Body of pancreas (tissue), 4 donors: ENCODE data around the gene ACER2. TPM values are rescaled to one million over a fixed set of nuclear protein-coding genes. Genes with fewer than 3 reads are reported as not detected.

ENCODE experiments used
- ATAC-seq: fragments of 150-250 bp; one replicate; pipeline ENCODE4 v1.9.1; 2016
- DNase-seq, 4 donors: peaks; one replicate each; pipeline ENCODE4 v3.0.0-alpha.2; 2019
- H3K27ac ChIP-seq, 4 donors: fragments of 200-600 bp; sonication (generic); 1 replicate in 3 of 4; 2 replicates in 1 of 4; pipeline versions ENCODE4 v1.5.1 to v1.6.1; 2016 to 2019; ENCODE audit warnings: mild to moderate bottlenecking in 1 of 4, mixed read lengths in 1 of 4, moderate library complexity in 1 of 4
- H3K27me3 ChIP-seq, 2 donors: fragments of 200-600 bp; sonication (generic); one replicate each; pipeline ENCODE4 v1.6.0; 2016; ENCODE audit warnings: mild to moderate bottlenecking in 1 of 2
- H3K36me3 ChIP-seq, 2 donors: fragments of 200-600 bp; sonication (generic); replicated peaks in 1 of 2; 2 replicates each; pipeline ENCODE4 v1.5.1; 2016; ENCODE audit warnings: low read depth in 2 of 2; ENCODE audit not compliant: insufficient read depth in 1 of 2
- H3K4me1 ChIP-seq: fragments of 200-600 bp; sonication (generic); one replicate; pipeline ENCODE4 v1.6.0; 2016
- H3K4me3 ChIP-seq, 2 donors: fragments of 200-600 bp; sonication (generic); 1 replicate in 1 of 2; 2 replicates in 1 of 2; pipeline ENCODE4 v1.5.1; 2016 to 2019
- H3K9me3 ChIP-seq, 3 donors: fragments of 200-600 bp; sonication (generic); 1 replicate in 2 of 3; 2 replicates in 1 of 3; pipeline ENCODE4 v1.5.1; 2016
- CTCF ChIP-seq, 7 experiments: fragments of 450-650 bp in 4 of 7; fragments of 200-600 bp in 3 of 7; sonication (generic) in 3 of 7; IDR thresholded peaks; one replicate each; pipeline ENCODE4 v1.5.1; 2016 to 2019; ENCODE audit warnings: antibody characterized with exemption in 7 of 7
- POLR2A ChIP-seq, 3 donors: fragments of 450-650 bp; IDR thresholded peaks; one replicate each; pipeline ENCODE4 v1.6.1; 2016; ENCODE audit warnings: antibody characterized with exemption in 3 of 3, mild to moderate bottlenecking in 2 of 3
- WGBS, 2 donors: methylation state at CpG; one replicate each; pipeline ENCODE4 v1.1.5; 2017; 5-methylcytosine and 5-hydroxymethylcytosine counted together
- intact Hi-C: fragments of 100-400 bp; cut with DNase I; formaldehyde crosslinking; loops from one replicate; pipeline ENCODE4 v1.15.1; 2023
- total RNA-seq, 2 donors: library from RNA; depleted of rRNA; stranded (reverse); fragments of >200 nt; gene quantifications; one replicate each; pipeline ENCODE4 v1.1.0, GENCODE V29; 2016

ACER2 gene
- total RNA-seq, 2 donors from 2014 or later, result 5.3 to 8.0 TPM

- no peaks in the 10 kb centered on the region for H3K9me3 ChIP-seq
- no peak for TF ChIP-seq CTCF (IDR thresholded peaks at IDR 0.05)
- no peak for TF ChIP-seq POLR2A (IDR thresholded peaks at IDR 0.05)
- ATAC-seq (no peak), DNase-seq (no peak)
- 53 to 70% methylated on average over 6 of the region's 6 CpGs for WGBS, 2 donors
- no peak overlapping the region for H3K27ac ChIP-seq
- H3K4me1 ChIP-seq, result peaks cover 11% of the 10 kb centered on the region
- no peak overlapping the region for H3K4me3 ChIP-seq
- intact Hi-C loops, result no loop called here
- H3K27me3 ChIP-seq, result no peaks in the 10 kb centered on the region
- H3K36me3 ChIP-seq, result no peaks in the 10 kb centered on the region
Observed at GRCh38 chr9:19460243-19460642, 51.4 kb downstream of the ACER2 start.

- no peak for TF ChIP-seq POLR2A (IDR thresholded peaks at IDR 0.05)
- TF ChIP-seq CTCF (IDR thresholded peaks at IDR 0.05), result no peak
- Histone ChIP-seq H3K27me3 (no peaks in the 10 kb centered on the region), H3K27ac (no peak overlapping the region), H3K9me3 (no peaks in the 10 kb centered on the region), H3K4me3 (no peak overlapping the region), H3K4me1 (peaks cover 11% of the 10 kb centered on the region), H3K36me3 (no peaks in the 10 kb centered on the region)
- DNase-seq (no peak), ATAC-seq (no peak)
- intact Hi-C loops, result no loop called here
- 85 to 89% methylated on average over 25 to 26 of the region's 26 CpGs for WGBS, 2 donors
Observed at GRCh38 chr9:19461135-19461534, 52.3 kb downstream of the ACER2 start.

GRCh38 chr9:19464061-19464763, 55.4 kb downstream of the ACER2 start:
- intact Hi-C loops, result no loop called here
- WGBS, 2 donors, result 68 to 74% methylated on average over 20 to 23 of the region's 23 CpGs
- peak overlapping the region in 1 of 2 donors; percentile 6 for H3K4me3 ChIP-seq
- peaks cover 4% of the 10 kb centered on the region for H3K4me1 ChIP-seq
- no peaks in the 10 kb centered on the region for H3K9me3 ChIP-seq
- no peaks in the 10 kb centered on the region for H3K27me3 ChIP-seq
- no peak for DNase-seq
- no peaks in the 10 kb centered on the region for H3K36me3 ChIP-seq
- no peak for ATAC-seq
- TF ChIP-seq POLR2A (IDR thresholded peaks at IDR 0.05) (no peak), CTCF (IDR thresholded peaks at IDR 0.05) (no peak)
- H3K27ac ChIP-seq, result no peak overlapping the region

GRCh38 chr9:19464764-19465585, 56.2 kb downstream of the ACER2 start:
- H3K27me3 ChIP-seq, result no peaks in the 10 kb centered on the region
- intact Hi-C loops, result no loop called here
- peak overlapping the region in 1 of 2 donors; percentile 6 for H3K4me3 ChIP-seq
- WGBS, 2 donors, result 11 to 29% methylated on average over 18 to 46 of the region's 49 CpGs
- no peaks in the 10 kb centered on the region for H3K36me3 ChIP-seq
- TF ChIP-seq CTCF (IDR thresholded peaks at IDR 0.05) (peak; percentile 55 to 90 (median 63)), POLR2A (IDR thresholded peaks at IDR 0.05) (no peak)
- H3K27ac ChIP-seq, result peak overlapping the region in 1 of 4 donors; percentile 52
- H3K4me1 ChIP-seq, result peaks cover 4% of the 10 kb centered on the region
- ATAC-seq (peak; percentile 90), DNase-seq (peak; percentile 75 to 94 (median 86))
- no peaks in the 10 kb centered on the region for H3K9me3 ChIP-seq
